HG03280 (cell line): ENCODE measurements around the gene NOTCH2.
"Not testable (repeated sequence)": the region's sequence is repeated elsewhere in the genome, so short reads cannot be mapped to it uniquely, and the experiment has no call there.

Source experiments
- ATAC-seq: cut with Tn5 transposase; IDR thresholded peaks from one replicate; pipeline ENCODE4 v1.9.1; 2021; ENCODE audit warnings: mild to moderate bottlenecking, moderate library complexity; ENCODE audit not compliant: unreplicated experiment

NOTCH2 gene

DNA sequence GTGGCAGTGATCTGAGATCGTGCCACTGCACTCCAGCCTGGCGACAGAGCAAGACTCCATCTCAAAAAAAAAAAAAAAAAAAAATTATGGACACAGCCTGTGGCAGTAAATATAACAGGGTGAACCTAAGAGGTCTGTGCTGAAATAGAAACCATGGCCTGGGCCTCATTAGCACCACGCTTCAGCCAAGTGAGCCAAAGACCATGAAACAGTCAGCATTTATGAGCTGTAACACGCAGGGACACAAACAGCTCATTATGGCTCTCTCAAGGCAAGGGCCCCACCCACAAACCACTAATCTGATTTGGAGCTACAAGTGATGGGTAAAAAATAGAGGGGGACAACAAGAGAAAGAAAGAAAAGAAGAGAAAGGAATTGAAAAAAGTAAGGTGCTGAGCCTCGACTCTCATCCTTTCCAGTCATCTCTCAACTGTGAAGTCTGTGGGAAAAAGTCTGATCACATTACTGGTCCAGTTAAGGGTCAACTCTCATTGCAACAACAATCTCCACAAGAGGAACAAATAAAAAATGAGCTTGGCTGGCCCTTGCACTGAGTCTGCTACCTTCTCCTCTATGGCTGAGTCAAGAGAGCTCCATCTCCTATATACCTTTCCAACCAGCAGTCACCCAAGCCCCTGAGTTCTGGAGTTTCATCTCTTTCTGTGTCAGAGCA is 93.7 kb downstream of the NOTCH2 start:
- not testable (repeated sequence) for ATAC-seq

DNA sequence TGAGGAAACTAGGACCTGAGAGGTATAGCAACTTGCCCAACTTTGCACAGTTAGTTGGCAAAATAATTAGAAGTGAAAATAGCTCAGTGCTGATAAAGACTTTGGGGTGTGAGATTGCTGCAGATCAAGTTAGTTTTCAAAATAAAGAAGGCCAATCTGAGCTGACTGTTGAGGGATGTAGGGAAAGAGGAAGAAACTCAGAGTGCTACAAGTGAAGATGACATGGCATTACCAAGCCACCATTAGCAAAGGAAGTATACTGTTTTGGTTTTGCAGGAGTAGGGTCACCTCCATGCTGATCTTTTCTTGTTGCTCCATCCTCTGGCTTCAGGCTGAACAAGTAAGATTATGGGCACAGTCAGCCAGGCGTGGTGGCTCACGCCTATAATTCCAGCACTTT is 94.5 kb downstream of the NOTCH2 start:
- no peak for ATAC-seq

DNA sequence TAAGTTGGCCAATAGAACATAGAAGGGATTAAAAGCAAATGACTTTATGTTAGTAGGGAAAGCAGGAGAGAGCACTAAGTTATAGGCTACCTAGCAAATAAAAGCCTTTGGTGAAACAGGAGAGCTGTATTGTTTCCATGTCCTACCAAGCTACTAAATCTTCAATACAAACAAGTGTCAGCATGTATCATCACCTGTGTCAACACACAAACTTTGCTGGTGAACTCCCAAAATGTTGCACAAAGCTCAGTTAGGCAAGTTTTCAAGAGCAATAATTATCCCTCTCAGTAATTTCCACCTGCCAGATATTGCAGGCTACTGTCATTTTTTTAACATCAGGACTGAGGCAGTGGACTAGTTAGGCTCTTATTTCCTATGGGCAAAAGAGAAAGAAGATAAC is 95.4 kb downstream of the NOTCH2 start:
- ATAC-seq, result no peak

DNA sequence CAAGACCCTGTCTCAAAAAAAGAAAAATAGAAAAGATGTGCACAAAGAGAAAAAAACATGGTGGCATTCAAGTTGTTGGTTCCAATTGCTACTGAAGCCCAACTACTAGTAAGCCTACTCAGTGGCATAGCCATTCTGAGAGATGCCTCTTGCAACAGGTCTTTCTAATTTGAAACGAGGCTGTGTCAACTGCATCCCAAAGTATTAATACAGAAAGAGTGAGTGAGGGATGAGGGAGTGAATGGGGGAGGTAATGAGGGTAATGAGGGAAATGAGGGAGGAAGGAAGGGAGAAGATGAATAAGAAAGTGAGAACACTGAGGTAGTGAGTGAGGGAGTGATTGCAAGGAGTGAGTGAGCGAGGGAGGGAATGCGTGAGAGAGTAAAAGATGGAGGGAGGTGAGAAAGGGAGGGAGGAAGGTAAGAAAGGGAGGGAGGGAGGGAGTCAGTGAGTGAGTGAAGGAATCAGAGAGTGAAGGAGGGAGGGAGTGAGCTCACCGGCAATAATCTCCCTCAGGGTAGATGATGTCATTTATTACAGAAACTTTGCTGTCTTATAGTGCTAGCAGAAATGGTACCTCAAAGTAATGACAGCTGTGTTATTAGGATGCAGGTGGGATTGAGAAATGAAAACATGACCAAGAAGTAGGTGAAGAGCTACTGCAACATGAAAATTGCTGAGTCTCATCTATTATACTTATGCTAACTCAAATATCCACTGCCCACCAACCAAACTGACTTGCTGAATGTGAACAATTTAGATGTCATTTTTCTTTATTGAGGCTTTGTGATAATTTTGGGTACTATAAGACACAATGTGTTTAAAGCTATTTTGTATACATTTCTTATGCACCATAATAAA is 97.5 kb downstream of the NOTCH2 start:
- no peak for ATAC-seq

DNA sequence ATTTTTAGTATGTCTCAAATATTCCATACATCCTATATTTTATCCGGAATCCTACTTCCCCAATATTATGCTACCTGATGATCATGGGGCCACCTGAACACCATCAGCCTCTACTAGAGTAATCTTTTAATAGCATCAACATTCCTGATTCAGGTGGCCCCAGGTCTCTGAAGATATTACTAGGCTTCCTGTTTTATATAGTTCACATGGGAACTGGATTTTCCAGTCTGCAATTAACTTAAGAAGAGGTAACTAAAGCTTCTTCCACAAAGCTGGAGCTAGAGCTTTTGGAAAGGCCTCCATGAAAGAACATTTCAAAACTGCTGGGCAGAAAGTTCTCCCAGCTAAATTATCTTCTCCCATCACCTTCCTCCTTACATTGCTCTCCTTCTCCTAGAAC is 100.9 kb downstream of the NOTCH2 start:
- ATAC-seq, result no peak

DNA sequence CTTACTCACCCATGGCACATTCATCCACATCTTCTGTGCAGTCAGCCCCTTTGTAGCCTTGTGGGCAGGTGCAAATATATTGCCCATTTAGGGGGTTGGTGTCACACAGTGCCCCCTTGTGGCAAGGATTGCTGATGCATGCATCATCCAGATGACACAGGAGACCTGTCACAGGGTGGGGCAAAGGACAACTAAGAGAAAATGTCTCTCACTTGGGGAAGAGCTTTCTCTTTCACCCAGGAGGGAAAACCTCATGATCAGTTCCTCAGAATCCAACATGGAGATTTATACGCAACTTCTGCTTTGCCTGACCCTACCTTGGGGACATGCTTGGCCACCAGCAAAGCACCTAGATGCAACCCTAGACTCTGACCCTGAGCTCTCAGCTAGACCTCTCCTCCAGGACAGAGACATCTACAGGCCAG is 101.4 kb downstream of the NOTCH2 start:
- ATAC-seq, result peak; percentile 94

DNA sequence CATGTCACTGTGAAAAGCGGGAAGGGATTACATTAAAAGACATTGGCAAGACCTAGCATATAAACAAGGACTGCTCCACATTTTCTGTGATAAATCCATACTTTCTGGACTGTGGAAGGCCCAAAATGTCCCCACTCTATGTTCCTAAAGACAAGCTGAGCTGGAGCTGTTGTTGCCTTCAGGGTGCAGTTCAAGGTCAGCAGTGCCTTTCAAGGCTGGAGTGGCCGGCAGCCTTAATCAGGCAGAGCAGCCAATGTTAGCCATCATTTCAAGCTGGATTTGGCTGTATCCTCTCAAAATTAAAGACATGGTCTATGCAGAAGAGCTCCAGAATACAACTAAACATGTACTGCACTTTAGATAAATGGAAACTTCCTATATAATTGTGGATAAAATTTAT is 102.8 kb downstream of the NOTCH2 start:
- no peak for ATAC-seq

DNA sequence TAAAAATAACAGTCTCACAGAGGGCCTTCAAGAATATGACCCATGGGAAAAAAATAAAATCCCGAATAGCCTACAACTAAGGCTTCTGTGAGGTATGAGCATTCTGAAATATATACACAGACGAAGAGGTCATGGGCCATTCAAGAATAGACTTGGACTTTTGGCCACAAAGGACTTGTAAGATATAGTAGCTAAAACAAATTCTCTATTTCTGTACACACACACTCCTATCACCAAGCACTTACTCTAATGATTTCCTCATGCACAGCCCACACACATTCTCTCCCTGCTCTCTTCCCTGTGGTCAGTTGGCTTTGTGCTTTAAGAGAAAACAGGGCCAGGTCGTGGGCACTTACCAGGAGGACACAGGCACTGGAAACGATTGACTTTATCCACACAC is 103.4 kb downstream of the NOTCH2 start:
- no peak for ATAC-seq

DNA sequence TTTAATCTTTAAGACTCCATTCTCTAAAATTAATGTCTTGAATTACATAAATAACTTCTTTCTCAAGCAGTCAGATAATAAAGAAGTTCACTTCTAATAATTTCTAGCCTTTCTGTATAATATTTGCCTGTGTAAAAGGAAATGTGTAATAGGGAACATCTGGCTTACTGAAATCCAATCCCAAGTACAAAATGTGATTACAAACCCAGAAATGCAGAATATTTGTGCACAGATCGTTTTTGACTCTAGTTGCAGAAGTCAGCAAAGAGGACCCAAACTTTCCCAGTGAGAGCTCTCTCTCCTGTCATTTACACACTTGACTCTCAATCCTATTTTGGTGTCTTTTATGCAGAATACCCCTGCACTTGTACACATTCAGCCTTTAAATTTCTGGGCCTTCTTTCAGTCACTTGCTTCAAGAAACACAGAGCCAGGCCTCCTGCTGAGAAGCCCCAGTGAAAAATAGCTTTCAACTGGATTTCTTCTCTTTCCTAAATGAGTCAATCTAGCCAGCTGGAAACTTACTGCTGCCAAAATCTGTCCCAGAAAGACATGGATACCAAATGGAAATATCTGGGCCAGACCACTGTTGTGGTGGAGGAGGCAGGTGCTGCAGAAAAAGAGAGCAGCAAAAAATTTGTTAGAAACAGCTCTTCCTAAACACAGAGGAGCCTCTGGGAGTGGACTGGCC is 104.6 kb downstream of the NOTCH2 start:
- no peak for ATAC-seq

DNA sequence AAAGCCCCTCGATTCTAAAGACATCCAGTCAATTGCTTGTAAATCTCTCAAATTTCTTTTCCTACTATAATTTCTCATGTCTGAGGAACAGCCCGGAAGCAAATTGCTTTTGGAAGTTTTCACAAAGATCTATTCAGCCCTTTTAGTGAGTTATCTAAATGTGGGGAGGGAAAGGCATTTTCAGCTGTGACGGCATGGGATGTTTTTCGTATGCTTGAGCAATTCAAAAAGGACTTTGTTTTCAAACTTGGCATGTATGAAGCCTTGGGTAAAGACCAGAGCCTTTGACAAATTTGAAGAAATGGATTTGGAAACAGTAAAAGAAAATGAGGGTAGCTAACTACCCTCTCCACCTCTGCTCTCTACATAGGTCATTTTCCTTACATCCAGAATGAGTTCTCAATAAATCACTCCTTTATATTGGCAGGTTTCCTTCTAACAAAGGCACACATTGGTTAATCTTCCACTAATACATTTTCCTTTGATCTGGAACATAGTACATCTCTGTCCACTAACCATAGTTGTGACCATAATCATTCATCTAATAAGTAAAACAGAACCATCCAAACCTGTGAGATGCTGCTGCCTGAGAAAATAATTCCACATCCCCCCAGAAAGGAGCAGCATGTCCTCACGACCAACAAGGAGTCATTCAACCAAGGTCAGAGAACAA is 107.0 kb downstream of the NOTCH2 start:
- ATAC-seq, result no peak

DNA sequence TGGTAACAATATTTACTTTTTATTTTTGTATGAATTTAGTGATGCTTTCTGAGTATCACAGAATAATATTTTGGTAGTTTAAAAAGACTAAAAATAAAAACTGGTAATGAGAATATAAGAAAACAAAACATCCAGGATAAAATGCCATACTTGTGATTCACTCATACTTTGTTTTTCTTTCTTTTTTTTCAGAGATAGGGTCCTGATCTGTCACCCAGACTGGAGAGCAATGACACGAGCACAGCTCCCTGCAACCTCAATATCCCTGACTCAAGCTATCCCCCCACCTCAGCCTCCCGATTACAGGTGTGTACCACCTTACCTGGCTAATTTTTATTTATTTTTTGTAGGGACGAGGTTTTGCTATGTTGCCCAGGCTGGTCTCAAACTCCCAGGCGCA is 109.0 kb downstream of the NOTCH2 start:
- no peak for ATAC-seq

DNA sequence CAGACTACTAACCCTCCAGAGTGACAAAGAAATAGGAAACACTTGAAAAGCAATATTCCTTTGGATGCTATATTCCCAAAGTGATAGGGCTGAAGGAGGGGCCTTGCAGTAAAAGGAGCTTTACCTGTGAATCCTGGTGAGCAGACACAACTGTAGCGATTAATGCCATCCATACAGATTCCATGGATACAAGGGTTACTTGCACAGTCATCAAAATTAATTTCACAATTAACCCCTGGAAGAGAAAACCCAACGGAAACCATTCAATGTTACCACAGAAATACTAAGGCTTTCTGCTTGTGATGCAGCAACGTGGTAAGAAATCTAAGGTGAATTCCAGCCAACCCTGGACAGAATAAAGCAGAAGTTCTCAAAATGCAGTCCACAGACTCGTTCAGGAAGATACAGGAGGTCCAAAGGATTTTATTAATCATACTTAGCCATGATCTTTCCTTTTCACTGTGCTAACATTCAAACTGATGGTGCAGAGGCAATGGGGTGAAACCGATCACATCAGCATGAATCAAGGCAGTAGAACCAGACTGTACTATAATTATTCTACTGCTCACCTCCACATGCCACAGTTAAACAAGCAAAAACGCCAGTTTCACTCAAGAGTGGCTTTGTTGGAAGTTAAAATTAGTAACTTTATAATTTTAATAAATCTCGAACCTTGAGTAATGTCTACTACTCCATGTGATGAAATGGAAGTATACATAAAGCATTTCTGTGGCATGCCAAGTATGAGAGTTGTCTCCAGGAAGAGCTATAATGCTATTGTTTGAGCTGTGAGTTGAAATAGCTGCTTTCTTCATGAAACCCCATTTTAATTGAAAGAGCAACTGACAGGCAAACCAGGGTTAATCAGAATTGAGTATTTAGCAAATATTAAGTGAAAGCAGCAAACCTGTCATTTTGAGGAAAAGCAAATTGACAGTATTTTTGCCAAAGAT is 109.9 kb downstream of the NOTCH2 start:
- no peak for ATAC-seq

DNA sequence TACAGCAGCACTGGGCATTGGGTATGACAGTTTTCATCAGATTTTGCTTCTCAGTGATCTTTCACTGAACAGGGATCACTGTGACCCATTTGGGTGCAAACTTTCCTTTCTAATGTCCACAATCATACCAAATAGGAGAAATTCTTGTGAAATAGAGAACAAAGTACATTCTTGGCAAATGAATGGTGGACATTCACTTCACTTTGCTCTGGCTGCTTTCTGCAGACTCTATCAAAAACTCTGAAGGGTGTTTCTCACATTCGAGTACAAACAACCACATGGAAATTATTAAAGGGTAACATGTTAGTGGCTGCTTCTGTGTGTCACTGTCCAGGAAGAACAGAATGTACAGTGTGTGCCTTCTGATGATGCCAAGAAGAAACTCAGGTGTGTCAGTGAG is 111.2 kb downstream of the NOTCH2 start:
- ATAC-seq, result no peak

DNA sequence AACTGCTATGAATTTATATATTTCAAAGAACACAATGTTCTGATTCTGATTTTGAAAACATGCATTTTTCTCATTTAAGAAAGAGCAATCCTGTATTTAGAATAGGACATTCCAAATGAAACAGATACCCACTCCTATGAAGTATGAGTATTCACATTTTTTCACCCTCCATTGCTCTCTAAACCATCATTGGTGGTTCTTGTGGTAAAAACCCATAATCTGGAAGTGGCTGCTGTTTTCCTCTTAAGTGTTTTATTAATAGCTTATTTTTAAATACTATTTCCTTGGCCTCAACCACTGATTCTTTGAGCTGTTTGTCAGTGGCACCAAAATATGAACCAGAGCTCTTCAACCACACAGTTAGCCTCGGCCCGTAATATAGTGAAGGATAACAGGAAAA is 113.2 kb downstream of the NOTCH2 start:
- ATAC-seq, result no peak

DNA sequence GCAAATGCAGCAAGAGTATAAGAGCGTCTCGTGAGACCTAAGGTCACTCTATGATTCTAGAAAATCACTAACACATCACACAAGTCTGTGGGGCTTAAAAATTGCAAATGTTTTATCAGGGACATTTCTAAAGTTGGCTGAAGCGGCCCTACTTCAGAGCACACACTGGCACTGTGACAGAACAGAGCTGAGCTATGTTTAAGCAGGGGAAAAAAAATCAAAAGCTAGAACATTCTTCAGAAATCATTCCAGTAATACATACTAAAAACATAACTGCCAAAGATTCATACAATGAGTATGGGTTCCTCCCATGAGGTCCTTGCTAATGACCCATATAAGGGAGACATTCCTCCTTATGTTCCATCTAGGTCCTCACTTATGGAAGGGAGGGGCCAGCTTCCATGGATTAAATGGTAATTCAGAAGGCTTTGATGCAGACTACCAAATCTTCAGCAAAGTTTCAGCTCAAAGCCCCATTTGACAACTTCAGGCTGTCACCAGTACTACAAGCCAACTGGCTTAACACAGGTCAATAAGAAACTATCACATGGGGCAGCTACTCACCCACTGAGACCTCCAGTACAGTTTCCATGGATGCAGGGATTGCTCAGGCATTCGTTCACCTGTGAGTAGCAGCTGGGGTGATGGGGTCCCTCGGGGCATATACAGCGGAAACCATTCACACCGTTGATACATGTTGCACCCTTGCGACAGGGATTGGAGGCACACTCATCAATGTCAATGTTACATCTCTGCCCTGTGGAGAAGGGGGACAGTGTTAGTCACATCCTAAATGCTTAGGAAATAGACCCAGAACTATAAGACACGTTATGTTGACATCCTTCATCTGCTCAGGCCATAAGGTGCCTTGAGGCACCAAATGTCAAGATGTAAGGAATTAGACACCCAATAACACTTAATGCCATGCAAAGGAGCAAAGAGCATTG is 114.7 kb downstream of the NOTCH2 start:
- ATAC-seq, result no peak

DNA sequence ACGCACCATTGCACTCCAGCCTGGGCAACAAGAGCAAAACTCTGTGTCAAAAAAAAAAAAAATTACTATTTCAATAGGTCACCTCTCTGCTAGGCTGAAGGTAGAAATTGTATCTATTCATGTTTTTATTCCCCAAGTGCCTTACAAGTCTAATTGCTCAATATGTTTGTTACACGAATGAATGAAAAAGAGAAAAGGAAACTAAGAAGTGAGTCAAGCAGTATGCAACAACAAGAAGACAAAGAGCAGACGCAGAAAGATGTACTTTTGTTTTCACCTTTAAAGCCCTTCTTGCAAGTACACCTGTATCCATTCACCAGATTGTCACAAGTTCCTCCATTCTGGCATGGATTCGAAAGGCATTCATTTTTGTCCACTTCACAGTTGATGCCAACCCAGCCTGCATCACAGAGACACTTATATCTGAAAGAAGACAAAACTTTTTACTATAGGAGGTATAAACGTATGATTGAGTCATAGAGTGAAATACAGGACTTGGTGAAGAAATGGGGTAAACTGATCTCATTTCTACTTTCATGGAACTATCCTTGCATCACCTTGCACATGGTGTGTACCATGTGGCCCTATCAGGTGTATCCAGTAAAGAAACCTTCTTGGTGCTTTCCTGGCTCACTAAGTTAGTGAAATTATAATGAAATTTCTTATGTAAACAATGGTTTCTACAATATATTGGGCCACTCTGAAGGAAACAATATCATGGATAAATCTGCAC is 116.0 kb downstream of the NOTCH2 start:
- ATAC-seq, result no peak

DNA sequence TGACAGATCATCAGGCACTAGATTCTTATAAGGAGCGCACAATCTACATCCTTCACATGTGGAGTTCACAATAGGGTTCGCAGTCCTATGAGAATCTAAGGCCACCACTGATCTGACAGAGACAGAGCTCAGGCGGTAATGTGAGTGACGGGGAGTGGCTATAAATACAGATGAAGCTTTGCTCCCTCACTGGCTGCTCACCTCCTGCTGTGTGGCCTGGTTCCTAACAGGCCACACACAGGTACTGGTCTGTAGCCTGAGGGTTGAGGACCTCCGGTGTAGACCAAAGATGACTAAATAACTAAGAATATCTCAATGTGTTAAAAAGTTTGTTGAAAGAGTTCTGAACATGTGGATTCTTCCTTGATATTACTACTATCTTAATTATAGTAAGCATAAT is 117.0 kb downstream of the NOTCH2 start:
- ATAC-seq, result no peak
